Fibroblast of skin of left quadriceps (primary cell): Measurements from ENCODE around the gene DDX43.
A peak's percentile ranks its signal among the peaks of the same experiment; 100 is the strongest.
"Not testable (repeated sequence)": the region's sequence is repeated elsewhere in the genome, so short reads cannot be mapped to it uniquely, and the experiment has no call there.

Experiments
- DNase-seq, 2 experiments: peaks; one replicate each; pipeline ENCODE4 v3.0.0-alpha.2; 2013; ENCODE audit warnings: low read depth in 2 of 2

The DDX43 gene

DNA sequence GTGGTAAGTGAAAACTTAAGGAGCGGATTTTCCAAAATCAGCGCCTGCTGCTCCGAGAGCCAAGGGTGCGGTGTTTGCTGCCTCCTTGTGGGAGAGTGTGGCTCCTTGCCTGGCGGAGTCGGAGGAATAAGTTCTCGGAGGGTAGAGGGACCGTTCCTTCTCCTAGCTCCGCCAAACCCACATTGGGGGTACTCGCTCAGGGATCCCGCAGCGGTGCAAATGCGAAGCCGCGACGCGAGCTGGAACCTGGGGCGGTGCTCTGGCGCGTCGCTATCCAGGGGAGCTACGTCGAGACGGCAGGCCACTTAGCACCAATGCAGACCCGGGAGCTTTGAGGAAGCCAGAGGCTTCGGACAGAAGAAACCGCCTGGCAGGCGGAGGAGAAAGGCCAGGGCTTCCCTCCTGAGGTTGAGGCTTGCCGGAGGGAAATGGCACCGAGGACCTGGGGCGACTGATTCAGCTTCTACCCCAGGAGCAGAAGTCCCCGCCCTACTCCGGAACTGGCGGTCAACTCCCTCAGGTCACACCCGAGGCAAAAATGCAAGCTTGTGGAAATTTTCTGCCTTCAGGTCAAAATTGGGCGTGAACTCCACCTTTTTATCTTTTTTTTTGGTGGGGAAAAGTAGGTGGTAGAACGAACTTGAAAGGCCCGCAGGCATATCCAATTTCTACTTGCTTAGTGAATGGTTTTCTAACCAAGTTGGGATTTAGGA lies 5.7 kb upstream of the DDX43 start:
- DNase-seq = peak; percentile 31 to 33

DNA sequence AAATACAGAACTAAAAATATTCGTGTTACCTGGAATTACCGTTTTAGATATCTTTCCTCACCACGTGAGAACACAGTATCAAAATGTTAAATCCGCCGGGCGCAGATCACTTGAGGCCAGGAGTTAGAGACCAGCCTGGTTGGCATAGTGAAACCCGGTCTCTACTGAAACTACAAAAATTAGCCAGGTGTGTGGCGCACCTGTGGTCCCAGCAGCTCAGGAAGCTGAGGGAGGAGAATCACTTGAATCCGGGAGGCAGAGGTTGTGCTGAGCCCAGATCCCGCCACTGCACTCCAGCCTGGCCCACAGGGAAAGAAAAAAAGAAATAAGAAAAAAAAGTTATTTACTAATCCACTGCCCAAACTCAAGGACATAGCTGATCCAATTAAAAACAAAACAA lies 4.8 kb upstream of the DDX43 start:
- DNase-seq = no peak

DNA sequence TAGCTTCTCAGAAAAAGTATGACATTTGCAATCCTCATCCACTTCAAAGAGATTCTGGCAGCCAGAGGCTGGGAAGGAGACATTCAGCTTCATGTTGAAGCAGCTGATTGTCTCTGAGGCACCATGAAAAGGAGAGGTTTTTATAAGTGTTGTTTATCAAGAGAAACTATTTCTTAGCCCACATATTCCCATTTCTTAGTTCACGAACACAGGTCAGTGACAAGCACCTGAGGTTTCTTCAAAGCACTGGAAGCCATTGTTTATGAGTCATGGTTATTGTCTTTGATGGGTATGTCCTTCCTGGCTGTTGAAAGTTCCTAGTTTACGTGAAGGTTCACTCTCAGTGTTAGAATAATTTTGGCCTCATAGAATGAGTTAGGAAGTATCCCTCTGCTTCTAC lies 3.0 kb upstream of the DDX43 start:
- DNase-seq = no peak

DNA sequence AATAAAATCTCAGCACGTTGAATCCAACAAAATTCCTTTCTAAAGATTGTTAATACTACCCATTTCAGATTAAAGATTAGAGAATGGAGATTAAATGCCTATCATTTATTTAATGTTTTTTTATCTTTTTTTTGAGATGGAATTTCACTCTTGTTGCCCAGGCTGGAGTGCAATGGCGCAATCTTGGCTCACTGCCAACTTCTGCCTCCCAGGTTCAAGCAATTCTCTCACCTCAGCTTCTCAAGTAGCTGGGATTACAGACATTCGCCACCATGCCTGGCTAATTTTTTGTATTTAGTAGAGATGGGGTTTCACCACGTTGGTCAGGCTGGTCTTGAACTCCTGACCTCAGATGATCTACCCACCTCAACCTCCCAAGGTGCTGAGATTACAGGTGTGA lies 2.4 kb upstream of the DDX43 start:
- DNase-seq = not testable (repeated sequence)

DNA sequence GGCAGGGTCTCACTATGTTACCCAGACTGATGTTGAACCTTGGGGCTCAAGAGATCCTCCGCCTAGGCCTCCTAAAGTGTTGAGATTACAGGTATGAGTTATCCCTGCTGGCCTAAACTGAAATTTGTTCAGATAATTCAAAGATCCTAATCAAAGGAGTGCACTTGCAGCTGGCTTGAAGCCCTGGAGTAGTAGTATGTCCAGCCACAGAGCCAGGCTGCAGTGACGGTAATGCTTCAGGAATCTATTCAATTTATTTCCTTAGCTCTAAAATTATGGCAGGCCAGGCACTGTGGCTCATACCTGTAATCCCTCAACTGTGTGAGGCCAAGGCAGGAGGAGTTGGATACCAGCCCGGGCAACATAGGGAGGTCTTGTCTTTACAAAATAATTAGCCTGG lies 1.4 kb upstream of the DDX43 start:
- no peak for DNase-seq

DNA sequence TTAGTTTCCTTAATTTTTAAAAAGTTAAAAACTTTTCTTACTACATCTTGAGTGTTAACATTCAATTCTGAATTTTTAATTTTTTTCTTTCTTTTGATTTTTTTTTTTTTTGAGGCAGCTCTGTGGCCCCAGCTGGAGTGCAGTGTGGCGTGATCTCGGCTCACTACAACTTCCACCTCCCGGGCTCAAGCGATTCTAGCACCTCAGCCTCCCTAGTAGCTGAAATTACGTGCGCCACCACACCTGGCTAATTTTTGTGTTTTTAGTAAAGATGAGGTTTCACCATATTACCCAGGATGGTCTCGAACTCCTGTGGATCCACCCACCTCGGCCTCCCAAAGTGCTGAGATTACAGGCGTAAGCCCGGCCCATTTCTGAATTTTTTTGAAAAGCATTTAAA lies 1.2 kb downstream of the DDX43 start:
- no peak for DNase-seq

DNA sequence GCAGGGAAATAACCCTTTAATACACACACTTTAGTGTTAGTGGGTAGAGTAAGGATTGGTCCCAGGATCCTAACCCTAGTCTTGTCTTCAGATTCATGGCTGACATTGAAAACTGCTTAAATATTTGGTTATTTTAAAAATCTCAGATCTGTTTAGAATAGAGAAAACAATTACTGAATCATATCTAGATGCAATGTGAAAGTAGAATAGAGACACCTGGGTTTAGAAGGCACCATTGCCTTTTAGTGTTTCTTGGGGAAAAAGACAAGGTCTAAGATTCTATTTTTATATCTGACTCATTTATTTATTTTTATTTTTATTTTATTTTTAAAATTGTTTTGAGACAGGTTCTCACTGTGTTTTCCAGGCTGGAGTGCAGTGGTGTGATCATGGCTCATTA lies 6.0 kb downstream of the DDX43 start:
- no peak for DNase-seq

DNA sequence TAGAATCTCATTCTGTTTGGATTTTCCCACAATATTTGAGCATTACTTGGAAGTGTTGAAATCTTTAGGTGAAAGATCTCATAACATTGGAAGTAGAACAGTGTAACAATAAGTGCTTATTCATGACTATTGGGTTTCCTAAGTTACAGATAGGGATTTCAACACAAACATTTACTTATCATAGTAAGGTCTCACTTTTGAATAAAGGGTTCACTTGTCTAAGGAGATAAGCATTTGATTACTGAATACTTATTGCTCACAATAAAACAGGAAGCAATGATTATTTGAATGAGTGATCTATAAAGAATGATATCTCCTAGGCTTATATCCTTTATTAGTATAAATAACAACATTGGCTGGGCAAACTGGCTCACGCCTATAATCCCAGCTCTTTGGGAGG lies 14.8 kb downstream of the DDX43 start:
- DNase-seq = no peak

DNA sequence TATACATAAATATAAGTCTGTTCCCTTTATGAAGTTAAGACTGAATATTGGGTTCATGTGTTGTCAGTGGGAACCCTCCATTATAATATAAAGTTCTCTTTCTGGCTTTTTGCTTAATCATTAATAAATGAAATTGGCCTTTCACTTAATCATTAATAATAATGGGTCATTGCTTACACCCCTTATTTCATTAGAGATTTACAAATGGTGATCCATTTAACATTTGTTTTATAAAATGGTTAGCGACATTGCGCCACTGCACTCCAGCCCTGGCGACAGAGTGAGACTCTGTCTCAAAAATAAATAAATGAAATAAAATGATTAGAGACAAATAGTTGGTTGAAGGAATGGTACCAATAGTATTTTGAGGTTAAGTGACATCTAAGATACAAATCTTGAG lies 18.5 kb downstream of the DDX43 start:
- DNase-seq = no peak

DNA sequence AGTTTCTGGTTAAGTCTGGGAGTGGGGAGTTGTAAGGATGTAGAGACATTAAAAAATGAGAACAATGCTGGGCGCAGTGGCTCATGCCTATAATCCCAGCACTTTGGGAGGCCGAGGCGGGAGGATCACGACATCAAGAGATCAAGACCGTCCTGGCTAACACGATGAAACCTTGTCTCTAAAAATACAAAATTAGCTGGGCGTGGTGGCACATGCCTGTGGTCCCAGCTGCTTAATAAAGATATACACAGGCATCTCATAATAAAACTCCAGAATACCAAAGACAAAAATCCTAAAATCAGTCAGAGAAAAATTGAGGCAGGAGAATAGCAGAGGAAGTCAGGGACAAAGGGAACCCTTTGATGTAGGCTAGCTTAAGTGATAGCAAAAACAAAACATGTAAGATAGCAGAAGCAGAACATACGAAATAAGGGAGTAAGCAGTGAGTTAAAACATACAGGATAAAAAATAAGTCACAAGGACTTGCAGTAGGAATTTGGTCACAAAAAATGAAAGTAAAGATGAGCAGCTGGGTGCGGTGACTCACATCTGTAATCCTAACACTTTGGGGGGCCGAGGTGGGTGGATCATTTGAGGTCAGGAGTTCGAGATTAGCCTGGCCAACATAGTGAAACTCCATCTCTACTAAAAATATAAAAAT lies 23.6 kb downstream of the DDX43 start:
- no peak for DNase-seq

DNA sequence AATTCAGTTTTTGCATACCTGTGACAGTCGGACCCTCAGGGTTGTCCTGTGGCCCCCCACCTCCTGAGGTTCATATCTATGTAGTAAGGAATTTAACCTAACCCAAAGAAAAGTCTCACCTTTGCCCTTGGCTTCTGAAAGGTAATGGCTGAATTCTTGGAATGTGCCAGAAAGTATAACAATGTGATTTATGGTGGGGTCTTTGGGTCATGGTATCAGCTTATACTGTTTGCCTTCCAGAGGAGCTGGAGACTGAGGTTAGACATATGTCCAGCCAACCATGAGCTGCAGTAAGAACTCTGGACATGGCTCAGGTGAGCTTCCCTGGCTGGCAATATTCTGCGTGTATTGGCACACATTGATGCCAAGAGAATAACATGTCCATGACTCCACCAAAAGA lies 26.9 kb downstream of the DDX43 start:
- no peak for DNase-seq

DNA sequence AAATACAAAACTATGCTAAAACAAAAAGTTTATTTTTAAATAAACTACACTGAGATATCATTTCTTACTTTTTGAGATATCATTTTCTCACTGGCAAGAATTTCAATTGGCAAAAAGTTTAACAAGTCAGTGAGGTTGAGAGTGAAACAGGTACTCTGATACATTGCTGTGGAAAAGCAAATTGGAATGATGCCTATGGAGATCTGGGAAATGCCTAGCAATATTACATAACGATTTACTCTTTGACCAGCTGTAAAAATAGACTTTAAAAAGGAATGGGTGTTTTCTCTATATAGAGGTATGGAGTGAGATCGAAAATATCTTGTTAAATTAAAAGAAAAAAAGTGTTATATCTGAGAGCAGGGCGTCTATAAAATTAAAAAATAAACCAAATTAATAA lies 40.6 kb downstream of the DDX43 start:
- no peak for DNase-seq

DNA sequence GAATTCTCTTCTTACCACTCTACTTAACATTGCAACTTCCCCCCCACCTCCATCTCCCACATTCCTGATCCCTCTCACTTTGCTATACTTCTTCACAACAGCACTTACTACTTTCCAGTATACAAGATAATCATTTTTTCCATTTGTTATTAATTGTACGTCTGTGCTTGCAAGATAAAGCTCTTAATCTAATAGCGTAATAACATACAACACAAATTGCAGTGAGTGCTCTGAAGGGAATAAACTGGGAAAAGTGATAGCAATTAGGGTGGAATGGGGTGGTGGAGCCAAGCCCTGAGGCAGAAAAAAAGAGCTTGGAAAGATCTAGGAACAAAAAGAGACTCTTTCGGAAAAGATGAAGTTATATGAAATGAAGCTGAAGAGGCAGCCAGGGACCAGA lies 48.9 kb downstream of the DDX43 start:
- DNase-seq = no peak

DNA sequence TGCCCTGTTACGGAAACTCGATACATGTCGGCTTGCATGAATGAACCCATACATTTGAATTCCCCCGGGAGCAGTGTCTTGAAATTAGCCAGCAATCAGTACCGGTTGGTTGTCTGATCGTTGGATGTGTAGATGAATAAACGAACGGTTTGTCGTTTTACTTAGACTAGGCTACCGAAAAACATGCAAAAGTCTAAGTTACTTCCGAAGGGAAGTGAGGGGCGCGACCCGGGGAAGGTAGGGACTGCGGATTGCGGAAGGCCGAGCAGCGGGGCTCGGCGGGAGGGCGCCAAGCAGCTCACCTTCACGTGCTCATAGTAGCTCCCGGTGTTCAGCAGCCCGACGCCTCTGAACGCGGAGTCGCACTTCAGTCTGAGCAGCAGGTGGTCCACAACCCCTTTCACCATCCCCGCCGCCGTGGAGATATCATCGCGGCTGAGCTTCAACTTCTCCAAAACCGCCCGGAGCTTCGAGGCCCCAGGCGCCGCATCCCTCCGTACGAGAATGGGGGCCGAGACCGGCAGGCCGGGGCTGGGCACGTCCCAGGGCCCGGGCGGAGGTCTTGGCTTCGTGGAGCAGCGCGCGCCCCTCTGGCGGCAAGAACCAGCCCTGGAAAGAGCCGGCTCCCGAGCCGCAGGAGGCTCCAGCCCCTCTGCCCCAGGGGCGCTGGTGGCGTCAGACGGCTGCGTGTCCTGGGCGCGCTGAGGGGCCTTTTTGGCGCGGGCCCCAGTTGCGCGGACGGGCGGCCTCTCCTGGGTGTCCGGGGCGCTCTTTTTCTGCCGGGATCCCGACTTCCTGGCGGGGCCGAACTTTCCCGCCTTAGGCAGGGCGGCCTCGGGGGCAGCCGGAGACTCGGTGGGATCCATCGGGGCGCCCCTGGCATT lies 56.8 kb downstream of the DDX43 start:
- DNase-seq = peak in 1 of 2 experiments; percentile 18

DNA sequence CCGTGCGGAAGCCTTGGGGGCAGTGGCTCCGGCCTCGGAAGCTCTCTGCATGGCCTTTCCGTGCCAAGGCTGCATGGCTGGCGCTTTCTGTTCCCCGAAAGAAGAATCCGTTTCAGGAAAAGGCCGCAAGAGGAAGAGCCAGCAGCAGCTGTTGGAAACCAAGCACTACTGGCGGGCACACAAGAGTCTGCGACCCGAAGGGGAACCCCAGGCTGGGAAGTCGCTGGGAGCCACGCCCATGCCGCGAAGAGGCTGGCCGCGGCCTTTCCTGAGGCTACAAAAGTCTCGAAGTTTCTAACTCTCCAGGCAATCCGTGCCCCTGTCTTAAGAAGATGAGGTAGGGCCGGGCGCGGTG lies 57.5 kb downstream of the DDX43 start, which contains the start of gene CGAS:
CGAS (minus strand) TSS at position 191 of the 355 bp plus-strand sequence; CDS start at position 75, 116 bp downstream.
- peak in 1 of 2 experiments; percentile 25 for DNase-seq

DNA sequence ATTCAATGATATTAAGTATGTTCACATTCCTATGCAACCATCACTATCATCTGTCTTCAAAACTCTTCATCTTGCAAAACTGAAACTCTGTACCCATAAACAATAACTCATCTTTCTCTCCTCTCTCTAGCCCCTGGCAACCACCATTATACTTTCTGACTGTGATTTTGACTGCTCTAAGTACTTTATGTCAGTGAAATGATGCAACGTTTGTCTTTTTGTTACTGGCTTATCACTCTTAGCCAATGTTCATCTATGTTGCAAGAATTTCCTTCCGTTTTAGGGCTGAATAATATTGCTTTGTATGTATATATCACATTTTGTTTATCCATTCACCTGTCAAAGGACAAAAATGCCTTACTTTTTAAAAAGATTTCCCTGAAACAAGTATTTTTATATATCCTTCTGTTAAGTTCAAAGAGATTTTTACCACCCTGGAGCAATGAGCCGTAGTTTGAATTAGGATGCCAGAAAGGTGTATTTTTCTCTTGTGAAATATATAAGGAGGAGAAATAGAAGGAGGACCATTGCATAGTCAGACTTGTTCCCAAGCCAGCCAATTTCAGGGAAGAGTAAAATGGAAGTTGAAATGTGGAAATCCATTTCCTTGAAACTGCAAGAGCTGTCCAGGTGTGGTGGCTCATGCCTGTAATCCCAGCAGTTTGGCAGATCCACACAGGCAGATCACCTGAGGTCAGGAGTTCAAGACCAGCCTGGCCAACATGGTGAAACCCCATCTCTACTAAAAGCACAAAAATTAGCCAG lies 61.4 kb downstream of the DDX43 start:
- DNase-seq = no peak

DNA sequence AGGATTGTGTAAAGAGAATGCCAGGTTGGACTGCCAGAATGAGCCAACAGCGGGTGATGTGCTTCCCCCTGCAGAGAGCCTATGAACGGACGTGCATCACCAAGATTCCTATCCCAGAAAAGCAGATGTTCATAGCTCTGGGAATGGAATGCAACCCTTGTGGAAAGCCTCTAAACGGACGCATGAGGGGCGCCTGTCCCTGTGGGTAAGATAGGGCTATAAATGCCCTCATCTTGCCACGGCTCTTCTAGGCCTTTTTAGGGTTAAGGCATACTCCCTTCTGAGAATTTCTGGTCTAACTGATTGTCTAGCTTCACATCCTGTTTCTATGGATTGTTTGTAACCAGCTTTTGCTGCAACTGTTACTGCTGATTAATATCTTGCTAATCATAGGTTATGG lies 64.8 kb downstream of the DDX43 start:
- DNase-seq = not testable (repeated sequence)

DNA sequence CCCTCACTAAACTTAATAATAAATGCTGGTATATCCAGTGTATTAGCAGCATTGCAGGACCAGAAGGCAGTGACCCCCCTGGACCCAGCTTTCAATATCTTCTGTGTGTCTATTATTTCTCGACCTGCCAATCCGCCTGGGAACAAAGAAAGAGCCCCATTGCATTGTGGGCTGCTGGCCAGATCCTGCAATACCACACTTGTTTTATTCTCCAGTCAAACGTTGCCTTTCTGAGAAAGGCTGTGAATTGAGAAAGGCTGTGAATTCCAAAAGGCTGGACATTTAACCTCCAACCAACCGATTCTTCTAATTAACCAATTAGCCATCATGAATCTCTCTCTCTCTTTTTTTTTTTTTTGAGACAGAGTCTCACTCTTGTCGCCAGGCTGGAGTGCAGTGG lies 65.4 kb downstream of the DDX43 start:
- DNase-seq = no peak

DNA sequence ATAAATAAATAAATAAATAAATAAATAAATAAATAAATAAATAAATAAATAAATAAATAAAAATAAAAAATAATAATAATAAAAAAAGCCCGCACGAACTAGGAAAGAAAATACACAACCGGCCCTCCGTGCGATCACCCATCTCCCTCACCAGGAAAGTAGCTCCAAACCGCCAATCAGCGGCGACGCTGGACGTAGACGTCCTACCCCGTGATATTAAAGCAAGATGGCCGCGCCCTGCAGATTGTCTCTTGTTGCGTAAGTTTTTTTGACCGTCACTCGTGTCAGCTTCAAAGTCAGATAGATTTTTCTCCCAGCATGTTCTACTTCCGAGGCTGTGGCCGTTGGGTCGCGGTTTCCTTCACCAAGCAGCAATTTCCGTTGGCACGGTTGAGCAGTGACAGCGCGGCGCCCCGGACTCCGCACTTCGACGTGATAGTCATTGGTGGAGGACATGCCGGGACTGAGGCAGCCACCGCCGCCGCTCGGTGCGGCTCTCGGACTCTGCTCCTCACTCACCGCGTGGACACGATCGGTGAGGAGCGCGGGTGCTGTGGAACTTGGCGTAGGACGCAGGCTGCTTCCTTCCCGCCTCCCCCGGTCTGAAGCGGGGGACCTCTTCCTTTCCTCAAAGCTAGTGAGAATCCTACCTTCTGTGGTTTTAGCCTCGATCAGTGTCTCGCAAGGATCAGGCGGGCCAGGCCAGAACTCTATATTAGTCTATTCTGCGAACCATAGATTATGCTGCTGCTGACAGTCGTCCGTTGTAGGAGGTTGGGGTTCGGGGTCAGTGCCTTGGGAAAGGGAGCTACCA lies 67.1 kb downstream of the DDX43 start, which contains the start of gene MTO1:
MTO1 (plus strand) TSS at position 201 of the 814 bp plus-strand sequence; CDS start at position 319, 118 bp downstream.
- peak; percentile 76 to 79 for DNase-seq
